HG02610 (cell line): ENCODE results near the gene TDRKH.
"Not testable (repeated sequence)": the region's sequence is repeated elsewhere in the genome, so short reads cannot be mapped to it uniquely, and the experiment has no call there.

ENCODE experiments used
- ATAC-seq: cut with Tn5 transposase; IDR thresholded peaks from one replicate; pipeline ENCODE4 v1.9.1; 2021; ENCODE audit warnings: mild to moderate bottlenecking, moderate library complexity; ENCODE audit not compliant: unreplicated experiment

TDRKH gene

DNA sequence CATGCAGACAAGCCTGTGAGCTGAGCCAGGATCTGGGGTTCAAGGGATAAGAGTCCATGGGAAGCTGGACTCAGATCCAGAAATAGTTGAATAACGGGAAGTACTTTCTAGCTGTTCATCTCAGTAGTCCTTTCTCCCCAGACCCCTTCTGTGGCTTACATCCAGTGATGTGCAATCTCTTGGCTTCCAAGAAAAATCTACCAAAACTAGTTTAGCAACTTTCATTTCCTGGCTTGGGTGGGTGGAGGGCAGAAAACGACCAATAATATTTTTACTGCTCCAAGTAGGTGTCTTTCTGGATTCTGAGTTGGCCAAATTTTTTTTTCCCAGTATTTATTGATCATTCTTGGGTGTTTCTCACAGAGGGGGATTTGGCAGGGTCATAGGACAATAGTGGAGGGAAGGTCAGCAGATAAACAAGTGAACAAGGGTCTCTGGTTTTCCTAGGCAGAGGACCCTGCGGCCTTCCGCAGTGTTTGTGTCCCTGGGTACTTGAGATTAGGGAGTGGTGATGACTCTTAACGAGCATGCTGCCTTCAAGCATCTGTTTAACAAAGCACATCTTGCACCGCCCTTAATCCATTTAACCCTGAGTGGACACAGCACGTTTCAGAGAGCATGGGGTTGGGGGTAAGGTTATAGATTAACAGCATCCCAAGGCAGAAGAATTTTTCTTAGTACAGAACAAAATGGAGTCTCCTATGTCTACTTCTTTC lies 21.8 kb downstream of the TDRKH start:
- not testable (repeated sequence) for ATAC-seq

DNA sequence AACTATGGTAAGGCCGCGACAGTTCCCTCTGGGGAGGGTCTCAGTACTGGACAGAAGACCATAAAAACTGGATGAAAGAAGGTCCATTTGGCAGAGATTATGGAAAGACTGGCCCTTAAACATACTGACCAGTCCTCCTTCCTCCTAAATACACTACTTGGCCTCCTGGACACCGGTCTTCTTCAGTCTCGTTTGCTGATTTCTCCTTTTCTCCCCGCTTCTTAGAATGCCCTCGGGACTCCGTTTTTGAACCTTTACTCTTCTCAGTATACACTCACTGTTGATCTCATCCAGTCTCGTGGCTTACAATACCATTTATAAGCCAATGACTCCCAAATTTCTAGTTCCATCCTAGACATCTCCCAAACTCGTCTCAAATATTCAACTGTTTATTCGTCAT lies 26.3 kb downstream of the TDRKH start:
- no peak for ATAC-seq

DNA sequence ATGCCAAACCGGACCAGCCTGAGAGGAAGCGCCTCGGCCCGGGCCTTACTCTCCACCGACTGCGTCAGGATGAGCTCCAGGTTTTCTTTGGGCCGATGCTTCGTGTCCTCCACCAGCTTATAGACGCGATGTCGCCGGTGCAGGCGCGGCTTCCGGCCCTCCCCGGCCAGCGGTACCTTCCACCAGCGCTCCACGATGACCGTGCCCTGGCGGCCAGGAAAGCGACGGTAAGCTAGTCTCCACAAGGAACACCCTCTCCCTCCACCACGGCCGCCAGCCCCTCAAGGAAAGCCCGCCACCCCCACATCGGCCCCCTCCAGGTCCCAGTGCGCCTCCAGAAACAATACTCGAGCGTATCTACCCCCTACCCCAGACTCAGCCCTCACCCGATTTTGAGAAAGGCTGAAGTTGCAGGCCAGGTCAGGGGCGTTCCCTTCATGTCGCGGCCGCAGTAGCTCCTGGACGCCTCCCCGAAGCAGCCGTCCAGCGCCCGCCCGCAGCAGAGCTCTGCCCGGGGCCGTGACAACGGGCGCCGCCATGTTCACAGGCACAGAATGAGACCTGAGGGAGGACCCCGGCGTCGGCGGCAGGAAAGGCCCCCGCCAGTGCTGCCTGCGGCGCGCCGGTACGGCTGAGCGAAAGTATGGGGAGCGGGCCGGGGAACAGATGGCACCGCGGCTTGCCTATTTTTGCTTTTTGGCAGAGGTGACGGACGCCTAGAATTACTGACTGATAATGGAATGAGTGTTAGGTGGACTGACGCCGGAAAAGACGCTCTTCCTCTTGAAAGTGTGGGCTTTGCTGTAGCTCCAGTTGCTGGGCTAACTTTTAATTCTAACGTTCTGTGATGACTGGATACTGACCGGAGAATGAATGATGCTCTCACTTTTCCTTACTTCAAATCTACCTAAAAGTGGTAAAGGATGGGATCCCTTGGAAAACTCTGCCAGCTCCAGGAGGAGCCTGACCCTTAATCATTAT lies 27.1 kb downstream of the TDRKH start, which contains the start of gene MRPL9:
MRPL9 (minus strand) TSS at position 556 of the 981 bp plus-strand sequence; CDS start at position 539, 17 bp downstream.
- peak; percentile 96 for ATAC-seq

DNA sequence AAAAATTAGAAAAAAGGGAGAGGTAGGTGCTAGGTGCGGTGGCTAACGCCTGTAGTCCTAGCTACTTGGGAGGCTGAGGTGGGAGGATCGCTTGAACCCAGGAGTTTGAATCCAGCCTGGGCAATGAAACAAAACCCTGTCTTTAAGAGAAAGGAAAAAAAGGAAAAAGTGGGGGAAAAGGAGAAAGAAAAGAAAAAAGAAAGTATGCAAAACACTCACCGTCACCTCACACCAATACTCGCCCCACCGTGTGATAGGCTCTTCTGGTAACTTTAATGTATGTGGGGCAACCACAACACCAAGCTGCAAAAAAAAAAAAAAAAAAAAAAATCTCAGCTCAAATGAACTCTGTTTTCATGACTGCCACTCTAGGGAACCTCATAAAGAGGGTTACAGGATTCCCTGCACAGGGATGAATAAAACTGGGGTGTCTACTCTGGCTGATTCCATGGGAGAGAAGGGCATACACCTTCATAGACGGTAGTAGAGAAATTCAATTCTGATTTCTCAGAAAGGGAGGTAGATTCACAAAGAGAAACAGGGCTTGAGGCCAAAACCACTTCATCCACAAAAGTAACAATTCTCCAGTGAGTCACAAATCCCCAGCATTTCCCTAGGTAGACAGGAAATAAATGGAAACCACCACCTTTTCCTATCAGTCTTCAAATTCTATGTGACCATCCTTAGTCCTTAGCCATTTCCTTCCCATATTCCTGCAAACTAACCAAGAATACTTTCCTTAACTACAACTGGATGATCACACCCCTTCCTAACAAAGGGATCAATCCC lies 29.5 kb downstream of the TDRKH start:
- ATAC-seq = no peak

DNA sequence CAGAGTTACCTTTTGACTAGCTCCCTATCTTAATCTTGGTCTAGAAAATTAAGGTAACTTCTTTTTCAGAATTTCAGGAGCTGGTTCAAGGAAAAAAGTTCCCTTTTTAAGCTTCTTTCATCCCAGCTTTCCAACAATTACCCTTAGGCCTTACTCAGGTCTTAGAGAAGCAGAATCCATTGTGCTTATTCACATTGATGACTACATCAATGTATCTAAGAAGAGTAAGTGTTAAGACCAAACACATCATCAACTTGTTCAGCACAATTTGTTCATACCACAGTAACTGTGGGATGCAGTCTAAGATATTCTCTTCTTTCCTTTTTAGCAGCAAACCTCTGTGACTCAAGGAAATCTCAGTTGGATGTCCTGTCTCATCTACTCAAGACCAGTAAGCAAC lies 31.1 kb downstream of the TDRKH start:
- no peak for ATAC-seq

- no peak for ATAC-seq
Measured at GRCh38 chr1:151756291-151756690, 34.0 kb downstream of the TDRKH start.

- no peak for ATAC-seq
Measured at GRCh38 chr1:151741516-151741915, 48.8 kb downstream of the TDRKH start.

DNA sequence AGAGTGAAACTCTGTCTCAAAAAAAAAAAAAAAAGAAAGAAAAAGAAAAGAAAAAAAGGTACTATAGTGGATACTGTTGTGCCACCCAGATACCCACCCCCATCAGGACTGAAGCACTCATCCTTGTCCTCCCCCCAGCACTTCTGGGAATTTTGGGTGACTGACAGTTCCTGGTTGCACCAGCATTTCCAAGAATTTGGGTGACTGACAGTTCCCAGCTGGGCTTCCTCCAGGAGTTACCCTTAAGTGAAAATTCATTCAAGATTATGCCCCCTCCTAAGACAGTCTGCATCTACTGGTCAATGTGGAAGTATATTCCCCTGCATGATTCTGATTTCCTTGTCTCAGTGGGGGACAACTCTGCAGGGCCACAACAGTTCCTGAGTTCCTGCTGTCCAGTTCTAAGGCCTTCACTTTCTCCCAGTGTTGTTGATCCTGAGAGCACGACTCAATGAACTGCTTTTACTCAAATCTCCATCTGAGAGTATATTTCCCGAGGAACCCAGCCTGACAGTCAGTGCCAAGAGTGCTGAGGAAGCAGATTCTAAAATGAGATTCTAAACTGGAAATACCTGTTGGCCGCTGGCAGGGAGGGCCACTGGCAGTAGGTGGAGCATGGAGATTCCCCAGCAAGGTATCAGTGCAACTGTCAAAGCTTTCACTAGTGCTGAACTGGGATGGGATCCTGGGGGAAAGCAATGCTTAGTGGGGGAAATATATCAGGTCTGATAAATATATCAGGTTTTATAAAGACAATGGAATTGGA lies 50.5 kb downstream of the TDRKH start:
- ATAC-seq = no peak

DNA sequence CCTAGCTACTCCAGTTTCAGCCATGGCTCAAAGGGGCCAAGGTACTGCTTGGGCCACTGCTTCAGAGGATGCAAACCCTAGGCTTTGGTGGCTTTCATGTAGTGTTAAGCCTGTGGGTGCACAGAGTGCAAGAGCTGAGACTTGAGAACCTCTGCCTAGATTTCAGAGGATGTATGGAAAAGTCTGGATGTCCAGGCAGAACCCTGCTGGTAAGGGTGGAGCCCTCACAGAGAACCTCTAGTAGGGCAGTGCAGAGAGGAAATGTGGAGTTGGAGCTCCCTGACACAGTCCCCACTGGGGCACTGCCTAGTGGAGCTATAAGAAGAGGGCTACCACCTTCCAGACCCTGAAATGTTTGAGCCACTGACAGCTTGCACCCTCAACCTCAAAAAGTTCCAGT lies 52.8 kb downstream of the TDRKH start:
- ATAC-seq = no peak

GRCh38 chr1:151737026-151737425 lies 53.3 kb downstream of the TDRKH start:
- no peak for ATAC-seq

- ATAC-seq = not testable (repeated sequence)
Measured at GRCh38 chr1:151733995-151734394, 56.3 kb downstream of the TDRKH start.

DNA sequence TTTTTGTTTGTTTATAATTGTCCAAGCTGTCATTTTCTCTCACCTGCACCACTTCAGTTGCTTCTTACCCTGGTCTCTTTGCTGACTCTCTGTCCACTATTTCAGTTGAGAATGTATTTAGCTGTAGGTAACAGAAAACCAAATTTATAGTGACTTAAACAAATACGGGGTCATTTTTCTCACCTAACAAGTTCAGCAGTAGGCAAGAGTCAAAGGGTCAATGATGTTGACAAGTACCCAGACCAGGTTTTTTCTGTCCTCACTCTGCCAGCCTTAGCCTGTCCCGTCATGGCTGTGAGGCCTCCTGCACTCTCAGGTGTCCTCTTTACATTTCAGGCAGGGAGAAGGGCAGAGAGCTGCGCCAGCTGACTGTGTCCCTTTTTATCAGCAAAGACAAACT lies 57.2 kb downstream of the TDRKH start:
- no peak for ATAC-seq

DNA sequence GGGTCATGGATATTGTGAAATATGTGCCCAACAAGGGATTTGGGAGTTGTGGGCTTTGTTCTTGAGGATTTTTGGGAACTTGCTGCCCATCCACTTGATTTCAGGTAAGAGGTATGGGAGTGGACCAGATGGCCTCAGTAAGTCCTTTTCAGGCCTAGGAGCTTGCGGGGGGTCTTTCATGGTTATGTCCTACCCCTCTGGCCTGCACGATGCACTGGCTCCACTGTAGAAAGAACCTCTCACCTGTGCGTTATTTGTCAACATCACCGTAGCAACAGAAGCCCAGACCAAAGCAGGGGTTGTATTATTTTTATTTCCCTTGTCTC lies 60.4 kb downstream of the TDRKH start:
- no peak for ATAC-seq

DNA sequence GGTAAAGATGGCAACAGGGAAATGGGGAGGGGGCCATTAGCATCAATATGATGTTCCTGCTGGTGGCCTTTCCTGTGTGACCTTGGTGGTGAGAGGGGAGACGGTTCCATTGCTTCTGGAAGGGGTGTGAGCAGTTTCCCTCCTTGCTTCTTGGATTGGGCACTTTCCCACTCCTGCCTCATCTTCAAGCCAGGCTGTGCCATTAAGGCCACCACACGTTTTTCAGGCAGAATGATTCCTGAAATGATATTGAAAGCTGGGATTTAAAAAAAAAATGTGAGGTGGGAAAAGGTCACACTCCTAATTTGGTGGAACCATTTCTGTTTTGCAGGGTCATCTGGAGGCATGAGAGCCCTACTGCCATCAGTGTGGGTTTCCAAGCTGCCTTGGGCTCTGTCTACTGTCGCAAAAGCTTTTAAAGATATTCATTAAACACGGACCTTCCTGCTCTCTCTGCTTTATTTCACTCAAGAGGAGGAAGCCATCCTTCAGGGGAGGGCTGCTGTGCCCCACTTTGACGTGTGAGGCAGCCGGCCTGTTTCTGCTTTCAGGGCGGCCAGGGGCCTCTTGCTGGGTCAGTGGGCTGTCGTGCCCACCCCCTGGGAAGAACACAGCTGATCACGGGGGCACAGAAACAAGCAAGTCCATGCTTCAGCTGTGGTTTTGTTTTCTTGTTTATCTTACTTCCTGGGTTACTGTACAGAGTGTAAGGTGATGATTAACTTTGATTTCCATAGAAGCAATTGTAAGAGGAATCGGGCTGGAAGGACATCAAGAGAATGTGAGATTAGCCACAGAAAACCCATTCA lies 60.9 kb downstream of the TDRKH start:
- no peak for ATAC-seq

- ATAC-seq = no peak
Measured at GRCh38 chr1:151728151-151729054, 61.9 kb downstream of the TDRKH start.

GRCh38 chr1:151723726-151724370 lies 66.5 kb downstream of the TDRKH start:
- no peak for ATAC-seq
